ENCODE measurements around the gene KRTAP10-8. TPM values are rescaled to one million over a fixed set of nuclear protein-coding genes. Genes with fewer than 3 reads are reported as not detected.

Gene KRTAP10-8
- total RNA-seq, 1 donor, result not detected

Other genes with a start within 250 kb of the KRTAP10-8 start
- gene LRRC3, start 156.6 kb upstream of the KRTAP10-8 start, total RNA-seq, result 0.31 TPM
- not detected for gene KRTAP10-1, start 71.9 kb upstream of the KRTAP10-8 start, total RNA-seq
- not detected for gene KRTAP10-2, start 60.6 kb upstream of the KRTAP10-8 start, total RNA-seq
- not detected for gene KRTAP10-3, start 53.3 kb upstream of the KRTAP10-8 start, total RNA-seq
- not detected for gene KRTAP10-4, start 38.4 kb upstream of the KRTAP10-8 start, total RNA-seq
- not detected for gene KRTAP10-5, start 31.5 kb upstream of the KRTAP10-8 start, total RNA-seq
- not detected for gene KRTAP10-6, start 19.6 kb upstream of the KRTAP10-8 start, total RNA-seq
- gene KRTAP10-7, start 11.5 kb upstream of the KRTAP10-8 start, total RNA-seq, result not detected
- not detected for gene KRTAP10-9, start 15.0 kb downstream of the KRTAP10-8 start, total RNA-seq
- gene KRTAP10-10, start 25.3 kb downstream of the KRTAP10-8 start, total RNA-seq, result not detected
- gene KRTAP10-11, start 34.3 kb downstream of the KRTAP10-8 start, total RNA-seq, result not detected
- gene KRTAP12-4, start 42.6 kb downstream of the KRTAP10-8 start, total RNA-seq, result not detected
- gene KRTAP12-3, start 45.9 kb downstream of the KRTAP10-8 start, total RNA-seq, result not detected
- not detected for gene KRTAP12-2, start 54.8 kb downstream of the KRTAP10-8 start, total RNA-seq
- not detected for gene KRTAP12-1, start 70.1 kb downstream of the KRTAP10-8 start, total RNA-seq
- not detected for gene KRTAP10-12, start 85.1 kb downstream of the KRTAP10-8 start, total RNA-seq
- gene TSPEAR, start 99.5 kb downstream of the KRTAP10-8 start, total RNA-seq, result not detected
- gene UBE2G2, start 189.7 kb downstream of the KRTAP10-8 start, total RNA-seq, result 90.0 TPM
- 86.3 TPM for gene SUMO3, start 206.0 kb downstream of the KRTAP10-8 start, total RNA-seq

All from mononuclear cell (primary cell).